BJ (cell line): Measurements from ENCODE around the gene LECT2. TPM values are rescaled to one million over a fixed set of nuclear protein-coding genes. Genes with fewer than 3 reads are reported as not detected.

Experiments
- CTCF ChIA-PET: fragments of 350-600 bp; formaldehyde crosslinking; extraction: SDS; loops from one replicate; lab custom pipeline; 2021; ENCODE audit warnings: antibody characterized with exemption, inconsistent platforms; lab: Yijun Ruan, JAX
- POLR2A ChIA-PET: fragments of 300-600 bp; sonication (Branson Sonifier 250); formaldehyde crosslinking; extraction: SDS; loops from one replicate; lab custom pipeline; 2021; ENCODE audit warnings: antibody characterized with exemption; lab: Charles Lee
- DNase-seq: peaks from one replicate; pipeline ENCODE4 v3.0.0-alpha.2; 2011; ENCODE audit warnings: low read depth
- H3K27me3 ChIP-seq: 2 replicates; pipeline ENCODE4 v1.6.0; 2011; ENCODE audit warnings: low read length; ENCODE audit not compliant: control insufficient read depth, insufficient read depth
- H3K36me3 ChIP-seq: 2 replicates; pipeline ENCODE4 v1.5.1; 2011; ENCODE audit warnings: low read length; ENCODE audit not compliant: control insufficient read depth, insufficient read depth
- H3K4me3 ChIP-seq: 2 replicates; pipeline ENCODE4 v1.5.1; 2011; ENCODE audit warnings: low read depth, mild to moderate bottlenecking, control low read depth, low read length
- CTCF ChIP-seq: IDR thresholded peaks from 2 replicates; pipeline ENCODE4 v1.5.1; 2011; ENCODE audit warnings: low read depth, mild to moderate bottlenecking, control low read depth, inconsistent platforms, low read length, moderate library complexity; ENCODE audit not compliant: insufficient read depth
- polyA plus RNA-seq: library from polyadenylated mRNA; depleted of rRNA; stranded (reverse); fragments of >200 nt; gene quantifications from 2 replicates; pipeline ENCODE4 v1.2.3, GENCODE V29; 2011

The LECT2 gene
- polyA plus RNA-seq, 1 experiment = not detected

- CTCF ChIA-PET = no interaction called here
- no peak for TF ChIP-seq CTCF
- Histone ChIP-seq H3K4me3 (no peak overlapping the region), H3K36me3 (no peaks in the 10 kb centered on the region), H3K27me3 (no peaks in the 10 kb centered on the region)
- POLR2A ChIA-PET = no interaction called here
- DNase-seq = no peak
These were observed 21.4 kb upstream of the LECT2 start for GRCh38 chr5:135976216-135976615.

GRCh38 chr5:135975122-135975521 is 20.3 kb upstream of the LECT2 start:
- ChIA-PET CTCF (interaction anchor here (1.1 to 2.0 kb wide), 4 partner anchors 14 to 78 kb away, joined by 3 to 4 read pairs (median 3); no protein-coding TSS in a partner anchor), POLR2A (no interaction called here)

GRCh38 chr5:135974021-135974600 is 19.3 kb upstream of the LECT2 start:
- no peaks in the 10 kb centered on the region for H3K27me3 ChIP-seq
- H3K36me3 ChIP-seq = no peaks in the 10 kb centered on the region
- H3K4me3 ChIP-seq = no peak overlapping the region
- POLR2A ChIA-PET = interaction anchor here (0.9 kb wide), 1 partner anchor 20 kb away, joined by 3 read pairs; no protein-coding TSS in a partner anchor
- no peak for TF ChIP-seq CTCF
- CTCF ChIA-PET = interaction anchor here (1.0 to 2.0 kb wide), 3 partner anchors 38 to 79 kb away, joined by 3 to 4 read pairs (median 3); no protein-coding TSS in a partner anchor
- no peak for DNase-seq

More at GRCh38 chr5:135975122-135975521, 20.3 kb upstream of the LECT2 start:
- TF ChIP-seq CTCF = no peak
- Histone ChIP-seq H3K27me3 (no peaks in the 10 kb centered on the region), H3K4me3 (no peak overlapping the region), H3K36me3 (no peaks in the 10 kb centered on the region)
- no peak for DNase-seq

GRCh38 chr5:135973323-135974020 is 18.7 kb upstream of the LECT2 start:
- no peaks in the 10 kb centered on the region for H3K36me3 ChIP-seq
- H3K4me3 ChIP-seq = no peak overlapping the region
- CTCF ChIA-PET = interaction anchor here (0.8 to 2.0 kb wide), 3 partner anchors 20 to 80 kb away, joined by 3 to 4 read pairs (median 3); no protein-coding TSS in a partner anchor
- no peaks in the 10 kb centered on the region for H3K27me3 ChIP-seq
- no peak for TF ChIP-seq CTCF
- POLR2A ChIA-PET = interaction anchor here (0.6 to 0.9 kb wide), 2 partner anchors 21 to 209 kb away, joined by 3 read pairs; no protein-coding TSS in a partner anchor
- DNase-seq = peak; percentile 66

GRCh38 chr5:135971701-135972100 is 16.9 kb upstream of the LECT2 start:
- no peaks in the 10 kb centered on the region for H3K36me3 ChIP-seq
- POLR2A ChIA-PET = interaction anchor here (0.6 kb wide), 1 partner anchor 22 kb away, joined by 3 read pairs; no protein-coding TSS in a partner anchor
- no peak for TF ChIP-seq CTCF

More at GRCh38 chr5:135971701-135972100, 16.9 kb upstream of the LECT2 start:
- no peak for DNase-seq
- no peak overlapping the region for H3K4me3 ChIP-seq
- H3K27me3 ChIP-seq = no peaks in the 10 kb centered on the region
- CTCF ChIA-PET = interaction anchor here (0.8 to 1.3 kb wide), 3 partner anchors 24 to 240 kb away, joined by 3 to 5 read pairs (median 3); no protein-coding TSS in a partner anchor
